ENCODE measurements around the gene ACOT7.

The ACOT7 gene

DNA sequence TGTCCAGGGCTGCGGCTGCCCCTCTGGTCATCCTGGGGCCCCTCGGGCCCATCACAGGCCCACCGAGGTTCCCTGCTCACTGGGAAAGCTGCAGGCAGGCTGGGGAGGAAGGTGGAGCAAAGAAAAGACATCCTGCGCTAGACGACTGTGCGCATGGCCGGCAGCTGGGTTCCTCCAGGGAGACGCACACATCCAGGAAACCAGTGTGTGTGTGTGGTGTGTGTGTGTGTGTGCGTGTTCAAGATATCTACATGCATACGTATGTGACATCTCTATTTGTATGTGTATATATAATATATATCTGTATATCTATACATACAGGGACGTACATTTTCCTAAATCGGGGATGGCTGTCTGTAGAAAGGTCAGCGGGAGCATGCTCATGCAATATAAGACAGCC is 63.7 kb downstream of the ACOT7 start:
- Histone ChIP-seq H3K79me2 (ENCODE audit: low read length) (no peaks in the 10 kb centered on the region), H3K9ac (ENCODE audit: low read length) (no peak overlapping the region), H3K4me2 (ENCODE audit: low read depth, low read length) (no peak overlapping the region), H3K27me3 (replicated peaks; ENCODE audit: insufficient read depth, low read length) (no peaks in the 10 kb centered on the region), H3F3A (ENCODE audit: insufficient read depth, low read length) (no peaks in the 10 kb centered on the region), H3K4me1 (ENCODE audit: low read length) (no peaks in the 10 kb centered on the region), H2AFZ (ENCODE audit: low read length) (no peak overlapping the region), H3K36me3 (replicated peaks; ENCODE audit: insufficient read depth, low read length) (no peaks in the 10 kb centered on the region), H3K27ac (ENCODE audit: low read length) (no peak overlapping the region), H4K20me1 (ENCODE audit: insufficient read depth, low read length) (no peaks in the 10 kb centered on the region), H3K9me2 (replicated peaks; ENCODE audit: insufficient read depth, low read length) (no peaks in the 10 kb centered on the region), H3K9me3 (replicated peaks; ENCODE audit: insufficient read depth, low read length) (no peaks in the 10 kb centered on the region), H3K4me3 (ENCODE audit: low read length) (no peak overlapping the region)
- no peak for DNase-seq
- TF ChIP-seq EZH2phosphoT487 (IDR thresholded peaks at IDR 0.05; ENCODE audit: low read length) (no peak), EZH2 (optimal IDR thresholded peaks at IDR 0.05; ENCODE audit: low read depth, low read length) (no peak)
- TF ChIP-seq, protein P1, sequence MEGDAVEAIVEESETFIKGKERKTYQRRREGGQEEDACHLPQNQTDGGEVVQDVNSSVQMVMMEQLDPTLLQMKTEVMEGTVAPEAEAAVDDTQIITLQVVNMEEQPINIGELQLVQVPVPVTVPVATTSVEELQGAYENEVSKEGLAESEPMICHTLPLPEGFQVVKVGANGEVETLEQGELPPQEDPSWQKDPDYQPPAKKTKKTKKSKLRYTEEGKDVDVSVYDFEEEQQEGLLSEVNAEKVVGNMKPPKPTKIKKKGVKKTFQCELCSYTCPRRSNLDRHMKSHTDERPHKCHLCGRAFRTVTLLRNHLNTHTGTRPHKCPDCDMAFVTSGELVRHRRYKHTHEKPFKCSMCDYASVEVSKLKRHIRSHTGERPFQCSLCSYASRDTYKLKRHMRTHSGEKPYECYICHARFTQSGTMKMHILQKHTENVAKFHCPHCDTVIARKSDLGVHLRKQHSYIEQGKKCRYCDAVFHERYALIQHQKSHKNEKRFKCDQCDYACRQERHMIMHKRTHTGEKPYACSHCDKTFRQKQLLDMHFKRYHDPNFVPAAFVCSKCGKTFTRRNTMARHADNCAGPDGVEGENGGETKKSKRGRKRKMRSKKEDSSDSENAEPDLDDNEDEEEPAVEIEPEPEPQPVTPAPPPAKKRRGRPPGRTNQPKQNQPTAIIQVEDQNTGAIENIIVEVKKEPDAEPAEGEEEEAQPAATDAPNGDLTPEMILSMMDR (IDR thresholded peaks at IDR 0.05; ENCODE audit: low read length), result no peak

DNA sequence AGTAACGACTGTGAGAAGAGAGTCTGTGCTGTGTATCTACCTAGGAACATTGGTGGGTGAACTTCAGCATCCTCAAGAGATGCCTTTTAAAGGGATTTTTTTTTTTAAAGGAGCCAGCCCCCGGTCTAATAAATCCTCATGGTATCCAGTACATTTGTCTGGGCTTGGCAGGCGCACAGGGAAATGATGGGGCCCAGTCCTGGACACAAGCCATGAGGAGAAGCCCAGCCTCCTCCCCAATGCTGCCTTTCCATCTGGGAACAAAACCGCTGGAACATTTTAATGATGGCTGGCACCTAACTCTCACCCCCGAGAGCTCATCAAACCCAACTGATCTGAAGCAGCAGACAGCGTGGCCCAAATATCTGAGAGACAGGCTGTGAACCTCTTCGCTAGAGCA is 64.2 kb downstream of the ACOT7 start:
- H3K9ac ChIP-seq (ENCODE audit: low read length), result no peak overlapping the region
- TF ChIP-seq, protein P1 (IDR thresholded peaks at IDR 0.05; ENCODE audit: low read length), result no peak
- TF ChIP-seq EZH2phosphoT487 (IDR thresholded peaks at IDR 0.05; ENCODE audit: low read length), result no peak
- no peak for TF ChIP-seq EZH2 (optimal IDR thresholded peaks at IDR 0.05; ENCODE audit: low read depth, low read length)
- DNase-seq, result no peak
- no peak overlapping the region for H3K4me3 ChIP-seq (ENCODE audit: low read length)
- H2AFZ ChIP-seq (ENCODE audit: low read length), result no peak overlapping the region
- H3K79me2 ChIP-seq (ENCODE audit: low read length), result no peaks in the 10 kb centered on the region
- H3K4me2 ChIP-seq (ENCODE audit: low read depth, low read length), result no peak overlapping the region
- H3K4me1 ChIP-seq (ENCODE audit: low read length), result no peaks in the 10 kb centered on the region
- no peaks in the 10 kb centered on the region for H3K36me3 ChIP-seq (replicated peaks; ENCODE audit: insufficient read depth, low read length)
- no peaks in the 10 kb centered on the region for H4K20me1 ChIP-seq (ENCODE audit: insufficient read depth, low read length)
- no peaks in the 10 kb centered on the region for H3F3A ChIP-seq (ENCODE audit: insufficient read depth, low read length)
- no peak overlapping the region for H3K27ac ChIP-seq (ENCODE audit: low read length)
- H3K9me3 ChIP-seq (replicated peaks; ENCODE audit: insufficient read depth, low read length), result no peaks in the 10 kb centered on the region
- H3K9me2 ChIP-seq (replicated peaks; ENCODE audit: insufficient read depth, low read length), result no peaks in the 10 kb centered on the region
- no peaks in the 10 kb centered on the region for H3K27me3 ChIP-seq (replicated peaks; ENCODE audit: insufficient read depth, low read length)

DNA sequence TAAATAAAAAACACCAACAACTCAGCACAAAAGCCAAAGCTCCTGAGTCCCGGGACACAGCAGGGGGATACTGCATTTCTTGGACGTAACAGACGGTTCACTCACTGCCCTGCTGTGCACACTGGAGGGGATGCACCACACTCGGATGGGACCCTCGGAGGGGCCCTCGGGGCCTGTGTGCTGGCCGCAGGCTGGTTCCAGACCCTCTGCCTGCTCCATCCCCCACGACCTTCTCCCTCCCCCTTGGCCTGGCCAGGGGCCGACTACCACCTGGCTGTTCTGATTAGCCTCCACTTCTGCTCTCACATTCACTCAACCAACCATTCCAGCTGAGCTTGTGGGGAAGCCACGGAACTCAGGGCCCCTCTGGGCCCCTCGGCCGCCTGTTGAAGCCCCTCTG is 64.9 kb downstream of the ACOT7 start:
- H3K4me1 ChIP-seq (ENCODE audit: low read length), result no peaks in the 10 kb centered on the region
- H3K36me3 ChIP-seq (replicated peaks; ENCODE audit: insufficient read depth, low read length), result no peaks in the 10 kb centered on the region
- no peak for TF ChIP-seq EZH2phosphoT487 (IDR thresholded peaks at IDR 0.05; ENCODE audit: low read length)
- no peak for TF ChIP-seq EZH2 (optimal IDR thresholded peaks at IDR 0.05; ENCODE audit: low read depth, low read length)
- TF ChIP-seq, protein P1 (IDR thresholded peaks at IDR 0.05; ENCODE audit: low read length), result no peak
- H3F3A ChIP-seq (ENCODE audit: insufficient read depth, low read length), result no peaks in the 10 kb centered on the region
- no peak overlapping the region for H3K9ac ChIP-seq (ENCODE audit: low read length)
- no peaks in the 10 kb centered on the region for H3K9me3 ChIP-seq (replicated peaks; ENCODE audit: insufficient read depth, low read length)
- H2AFZ ChIP-seq (ENCODE audit: low read length), result no peak overlapping the region
- DNase-seq, result no peak
- H3K27me3 ChIP-seq (replicated peaks; ENCODE audit: insufficient read depth, low read length), result no peaks in the 10 kb centered on the region
- H3K27ac ChIP-seq (ENCODE audit: low read length), result no peak overlapping the region
- no peaks in the 10 kb centered on the region for H3K9me2 ChIP-seq (replicated peaks; ENCODE audit: insufficient read depth, low read length)
- H3K79me2 ChIP-seq (ENCODE audit: low read length), result no peaks in the 10 kb centered on the region
- no peak overlapping the region for H3K4me2 ChIP-seq (ENCODE audit: low read depth, low read length)
- H3K4me3 ChIP-seq (ENCODE audit: low read length), result no peak overlapping the region
- H4K20me1 ChIP-seq (ENCODE audit: insufficient read depth, low read length), result no peaks in the 10 kb centered on the region
